Stimulated activated CD8-positive, alpha-beta memory T cell treated with anti-CD3 and anti-CD28 coated beads, Interleukin-4, amount 100 ng/mL, for 48 hours (primary cell): ENCODE measurements around the gene PAK1IP1.
"Not testable (repeated sequence)": the region's sequence is repeated elsewhere in the genome, so short reads cannot be mapped to it uniquely, and the experiment has no call there.

Source experiments
- DNase-seq: peaks from one replicate; pipeline ENCODE4 v3.0.0-alpha.2; 2020

The PAK1IP1 gene

GRCh38 chr6:10746915-10747250 is 52.1 kb downstream of the PAK1IP1 start:
- DNase-seq, result no peak

GRCh38 chr6:10747251-10747972 is 52.6 kb downstream of the PAK1IP1 start, which contains the start of gene TMEM14B:
Gene TMEM14B, plus strand, starts transcription at chr6:10747805. Its CDS starts 1,441 bp downstream, at chr6:10749246.
- peak; percentile 100 for DNase-seq

GRCh38 chr6:10749734-10750133 is 55.0 kb downstream of the PAK1IP1 start:
- no peak for DNase-seq

DNA sequence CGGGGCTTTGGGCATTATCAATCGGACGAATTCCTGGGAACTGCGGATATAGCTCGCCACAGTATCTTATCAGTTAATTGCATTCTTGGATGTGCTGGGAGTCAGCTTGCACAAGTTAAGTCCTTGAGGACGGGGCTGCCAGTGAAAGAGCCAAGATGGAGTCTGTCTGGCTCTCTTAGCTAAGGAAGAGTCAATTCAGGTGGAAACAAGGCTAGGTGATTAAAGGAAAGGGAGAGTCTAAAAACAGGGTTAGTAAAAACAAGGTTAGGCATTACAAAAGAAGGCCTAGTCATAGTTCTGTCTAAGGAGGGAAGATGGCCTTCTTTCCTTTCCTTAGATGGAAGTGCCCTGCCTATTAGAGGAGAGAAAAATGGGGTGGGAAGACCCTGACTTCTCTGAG is 55.8 kb downstream of the PAK1IP1 start:
- not testable (repeated sequence) for DNase-seq

GRCh38 chr6:10751757-10752156 is 57.0 kb downstream of the PAK1IP1 start:
- DNase-seq, result not testable (repeated sequence)

DNA sequence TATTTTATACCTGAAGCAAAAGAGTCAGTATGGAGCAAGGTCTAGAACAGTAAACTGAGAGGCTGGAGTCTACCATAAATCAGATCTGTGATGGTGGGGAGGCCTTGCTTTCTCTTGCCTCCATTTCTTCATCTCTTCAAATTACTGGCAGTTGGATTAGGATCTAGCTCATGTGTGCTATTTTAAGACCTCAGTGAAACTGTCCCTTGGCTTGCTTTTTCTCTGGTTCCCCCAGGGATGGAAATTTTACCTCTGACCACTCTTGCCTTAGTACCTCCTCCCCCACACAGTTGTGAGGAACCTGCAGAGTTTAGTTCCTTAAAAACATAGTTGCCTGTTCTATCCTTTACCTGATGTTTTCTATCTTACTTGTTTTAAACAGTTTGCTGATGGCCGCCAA is 61.3 kb downstream of the PAK1IP1 start:
- DNase-seq, result no peak
